H1 (cell line): ENCODE measurements around the gene SMYD3.

Experiments
- CEBPB ChIP-seq: IDR thresholded peaks from 2 replicates; pipeline ENCODE4 v1.6.1; 2012; ENCODE audit warnings: low read depth, low read length
- EZH2 ChIP-seq: fragments of 200-600 bp; sonication (generic); IDR thresholded peaks from 2 replicates; pipeline ENCODE4 v1.7.1; 2012; ENCODE audit warnings: low read depth, mild to moderate bottlenecking, moderate library complexity, low read length, inconsistent platforms; ENCODE audit not compliant: severe bottlenecking
- POLR2A ChIP-seq, 2 experiments: IDR thresholded peaks; 1 replicate in 1 of 2; 2 replicates in 1 of 2; pipeline ENCODE4 v1.6.1; 2011; ENCODE audit warnings: low read depth in 2 of 2, low read length in 2 of 2, mild to moderate bottlenecking in 2 of 2; ENCODE audit errors: control extremely low read depth in 1 of 2

- 0 out of 2 replicates have a peak, but pooled peaks have one; percentile 26 for TF ChIP-seq CEBPB
- no peak for TF ChIP-seq POLR2A (IDR thresholded peaks at IDR 0.05; ENCODE audit: control extremely low read depth in 1 of 2, low read depth in 2 of 2, low read length in 2 of 2)
- TF ChIP-seq EZH2 = no peak
Measured at GRCh38 chr1:246002725-246003441, 504.2 kb downstream of the SMYD3 start.
